HG03039 (cell line): Measurements from ENCODE around the gene SLC25A22.
A peak's percentile ranks its signal among the peaks of the same experiment; 100 is the strongest.

ENCODE experiments used
- ATAC-seq: cut with Tn5 transposase; IDR thresholded peaks from one replicate; pipeline ENCODE4 v1.9.1; 2021; ENCODE audit warnings: mild to moderate bottlenecking, moderate library complexity; ENCODE audit not compliant: unreplicated experiment

Gene SLC25A22

DNA sequence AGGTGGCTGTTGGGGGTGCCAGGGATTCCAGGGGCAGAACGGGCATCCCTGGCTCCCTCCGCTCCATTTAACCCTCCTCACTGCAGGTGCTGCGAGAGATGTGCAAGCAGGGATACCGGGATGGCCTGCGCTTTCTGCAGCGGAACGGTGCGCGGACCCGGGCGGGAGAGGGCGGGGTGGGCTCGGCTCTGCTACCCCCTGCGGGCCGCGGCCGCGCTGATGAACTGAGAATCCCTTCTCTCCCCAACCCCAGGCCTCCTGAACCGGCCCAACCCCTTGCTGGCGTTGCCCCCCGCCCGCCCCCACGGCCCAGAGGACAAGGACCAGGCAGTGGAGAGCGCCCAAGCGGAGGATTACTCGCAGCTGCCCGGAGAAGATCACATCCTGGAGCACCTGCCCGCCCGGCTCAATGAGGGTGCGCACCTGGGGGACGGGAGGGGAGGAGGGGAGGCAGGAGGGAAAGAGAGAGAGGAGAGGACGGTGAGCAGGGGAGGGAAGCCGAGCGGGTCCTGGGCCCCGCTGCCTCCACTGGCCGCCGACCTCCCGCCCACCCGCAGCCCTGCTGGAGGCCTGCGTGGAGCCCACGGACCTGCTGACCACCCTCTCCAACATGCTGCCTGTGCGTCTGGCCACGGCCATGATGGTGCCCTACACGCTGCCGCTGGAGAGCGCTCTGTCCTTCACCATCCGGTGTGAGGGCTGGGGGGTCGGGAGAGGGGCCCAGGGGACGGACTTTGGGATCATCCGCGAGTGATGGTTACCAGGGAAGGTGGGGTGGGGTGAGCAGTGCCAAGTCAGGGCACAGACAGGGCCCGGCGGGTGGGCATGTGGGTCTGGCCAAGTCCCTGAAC lies 25.6 kb upstream of the SLC25A22 start:
- ATAC-seq = no peak

GRCh38 chr11:821512-822371 lies 23.7 kb upstream of the SLC25A22 start:
- ATAC-seq = no peak

DNA sequence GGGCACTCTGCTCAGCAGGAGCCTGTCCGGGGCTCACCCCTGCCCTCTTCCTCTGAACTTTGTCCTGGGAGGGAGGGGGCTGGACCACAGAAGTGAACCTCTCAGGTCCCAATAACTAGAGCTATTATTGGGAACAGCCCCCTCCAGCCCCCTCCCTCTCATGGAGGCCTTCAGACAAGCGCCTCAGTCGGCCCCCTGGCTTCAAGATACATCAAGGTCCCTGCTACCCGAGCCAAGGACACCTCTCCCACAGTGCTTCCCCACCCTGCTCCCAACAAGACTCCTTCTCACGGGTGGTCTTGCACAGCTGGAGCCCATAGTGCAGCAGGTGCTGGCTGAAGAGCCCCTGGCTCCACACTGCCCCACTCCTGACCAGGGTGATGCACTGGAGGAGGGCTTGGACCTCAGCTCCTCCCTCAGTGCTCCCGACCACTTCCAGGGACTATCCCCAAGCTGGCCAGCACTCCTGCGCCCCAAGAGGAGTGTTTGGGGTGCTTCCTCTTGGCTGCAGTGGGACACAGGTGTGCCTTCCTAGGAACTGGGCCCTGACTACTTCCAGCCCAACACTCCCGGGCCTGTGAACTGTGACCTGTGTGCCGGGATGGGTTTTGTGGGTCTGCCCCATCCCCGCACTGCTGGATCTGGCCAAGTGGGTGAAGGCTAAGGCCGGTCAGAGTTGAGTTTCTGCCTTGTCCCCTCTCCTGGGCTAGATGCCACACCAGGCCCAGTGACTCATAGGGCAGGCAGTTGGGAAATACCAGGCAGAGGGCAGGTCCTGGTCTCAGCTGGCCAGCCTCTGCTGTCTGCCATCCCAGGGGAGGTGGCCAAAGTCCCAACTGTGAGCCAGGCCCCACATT lies 22.8 kb upstream of the SLC25A22 start:
- no peak for ATAC-seq

DNA sequence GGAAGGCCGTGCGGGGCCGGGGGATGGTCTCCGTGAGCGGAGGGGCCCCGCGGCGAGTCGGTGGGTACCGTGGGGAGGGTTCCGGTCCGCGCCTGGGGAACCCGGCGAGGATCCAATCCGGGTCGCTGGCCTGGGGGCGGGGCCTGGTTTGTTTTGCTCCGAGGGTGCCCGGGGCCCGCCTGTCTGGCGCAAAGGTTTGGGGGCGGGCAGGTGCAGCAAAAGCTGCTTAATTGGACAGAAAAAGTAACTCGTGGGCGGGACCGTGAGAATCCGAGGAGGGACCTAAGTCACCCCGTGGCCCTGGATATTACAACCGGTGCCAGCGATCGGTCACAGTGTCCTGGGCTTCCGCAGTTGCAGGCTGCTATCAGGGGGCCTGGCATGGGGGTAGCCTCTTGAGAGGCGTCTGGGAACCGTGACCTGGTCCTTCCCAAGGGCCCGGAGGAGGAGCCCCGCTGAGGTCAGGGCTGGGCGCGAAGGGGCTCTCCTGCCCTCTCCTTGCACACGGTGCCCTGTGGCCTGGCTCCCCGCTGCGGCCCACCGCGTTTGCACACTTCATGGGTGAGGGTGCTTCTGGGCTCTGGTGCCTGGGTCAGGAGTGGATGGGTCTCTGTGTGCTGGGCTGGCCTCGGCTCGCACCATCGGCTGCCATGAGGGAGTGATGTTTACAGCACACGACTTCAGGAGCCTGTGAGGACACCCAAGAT lies 22.0 kb upstream of the SLC25A22 start:
- peak; percentile 49 for ATAC-seq

DNA sequence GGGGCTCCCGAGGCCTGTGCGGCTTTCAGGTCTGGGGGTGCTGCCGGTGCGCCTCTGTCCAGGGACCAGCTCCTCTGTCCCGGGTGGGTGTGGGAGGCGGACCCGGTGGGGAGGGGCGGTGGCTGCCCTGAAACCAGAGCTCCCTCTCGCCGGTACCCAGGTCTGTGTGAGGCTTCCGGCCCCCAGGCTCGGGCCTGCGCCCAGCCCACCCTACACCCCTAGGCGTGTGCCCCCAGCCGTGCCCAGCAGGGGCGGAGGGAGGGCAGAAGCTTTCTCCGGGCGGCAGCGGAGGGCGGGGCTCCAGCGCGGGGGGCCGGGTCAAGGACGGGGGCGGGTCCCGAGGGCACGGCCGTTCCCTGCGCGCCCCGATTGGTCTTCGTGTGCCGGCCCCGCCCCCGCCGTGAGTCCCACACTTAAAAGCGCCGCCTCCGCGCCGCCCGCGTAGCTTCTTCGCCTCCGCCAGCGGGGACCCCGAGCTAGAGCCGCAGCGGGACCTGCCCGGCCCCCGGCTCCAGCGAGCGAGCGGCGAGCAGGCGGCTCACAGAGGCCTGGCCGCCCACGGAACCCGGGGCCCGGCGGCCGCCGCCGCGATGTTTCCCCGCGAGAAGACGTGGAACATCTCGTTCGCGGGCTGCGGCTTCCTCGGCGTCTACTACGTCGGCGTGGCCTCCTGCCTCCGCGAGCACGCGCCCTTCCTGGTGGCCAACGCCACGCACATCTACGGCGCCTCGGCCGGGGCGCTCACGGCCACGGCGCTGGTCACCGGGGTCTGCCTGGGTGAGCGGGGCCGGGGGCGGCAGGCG lies 21.2 kb upstream of the SLC25A22 start:
- peak; percentile 57 for ATAC-seq

- no peak for ATAC-seq
Measured at GRCh38 chr11:818396-819128, 20.5 kb upstream of the SLC25A22 start, which contains the start of gene PNPLA2. Gene PNPLA2 (plus strand): TSS chr11:818914. CDS start chr11:819719, 805 bp downstream.

DNA sequence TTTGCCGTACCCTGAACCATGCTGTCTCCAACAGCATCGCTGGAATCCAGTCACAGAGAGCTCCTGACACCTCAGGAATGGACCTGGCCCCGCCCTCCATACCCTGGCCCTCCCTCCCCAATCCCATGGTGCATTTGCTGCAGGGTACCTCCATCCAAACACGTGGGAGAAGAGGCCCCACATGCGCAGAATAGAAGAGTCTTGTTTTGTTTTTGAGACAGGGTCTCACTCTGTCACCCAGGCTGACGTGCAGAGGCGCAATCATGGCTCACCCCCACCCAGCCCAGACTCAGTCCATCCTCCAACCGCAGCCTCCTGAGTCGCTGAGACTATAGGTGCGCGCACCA lies 18.3 kb upstream of the SLC25A22 start:
- ATAC-seq = no peak

DNA sequence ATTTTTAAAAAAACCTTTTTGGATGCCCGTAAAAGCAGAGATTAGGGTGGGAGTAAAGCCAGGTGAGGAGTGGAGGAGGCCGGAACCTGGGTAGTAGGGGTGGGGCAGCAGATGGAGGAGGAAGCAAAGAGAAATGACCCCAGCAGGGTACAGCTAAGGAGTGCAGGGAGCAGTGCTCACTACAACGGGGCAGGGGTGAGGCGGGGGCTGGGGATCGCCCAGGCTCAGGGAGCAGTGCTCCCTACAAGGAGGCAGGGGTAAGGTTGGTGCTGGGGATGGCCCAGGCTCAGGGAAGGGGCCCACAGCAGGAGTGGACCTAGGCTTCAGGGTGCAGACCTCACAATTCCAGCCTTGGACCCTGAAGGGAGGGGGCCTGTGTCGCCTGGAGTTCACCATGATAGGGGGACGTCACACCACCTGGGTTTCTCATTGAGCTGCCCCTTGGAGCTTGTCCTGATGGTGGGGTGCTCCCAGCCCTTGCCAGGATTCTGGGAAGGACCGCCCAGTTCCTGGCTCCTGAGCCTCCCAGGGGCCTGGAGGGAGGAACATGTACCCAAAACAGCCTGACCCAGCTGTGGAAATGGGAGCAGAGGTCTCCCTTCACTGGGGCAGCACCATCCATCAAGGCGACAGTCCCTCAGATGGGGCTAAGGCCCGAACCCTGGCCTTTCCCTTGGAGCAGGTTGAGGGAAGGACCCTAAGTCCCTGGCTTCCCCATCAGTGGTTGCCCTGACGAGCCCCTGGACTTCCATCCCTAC lies 17.8 kb upstream of the SLC25A22 start:
- no peak for ATAC-seq

GRCh38 chr11:813456-814096 lies 15.5 kb upstream of the SLC25A22 start:
- no peak for ATAC-seq

DNA sequence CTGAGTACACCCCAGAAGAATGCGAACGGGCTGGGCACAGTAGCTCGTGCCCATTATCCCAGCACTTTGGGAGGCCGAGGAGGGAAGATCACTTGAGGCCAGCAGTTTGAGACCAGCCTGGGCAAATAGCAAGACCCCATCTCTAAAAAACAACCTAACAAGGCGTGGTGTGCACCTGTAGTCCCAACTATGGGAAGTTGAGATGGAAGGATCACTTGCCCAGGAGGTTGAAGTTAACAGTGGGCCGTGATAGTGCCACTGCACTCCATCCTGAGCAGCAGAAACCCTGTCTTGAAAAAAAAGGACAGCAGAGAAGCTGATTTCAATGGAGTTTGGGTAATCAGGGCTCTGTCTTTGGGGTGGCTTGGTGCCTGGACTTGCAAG lies 15.0 kb upstream of the SLC25A22 start:
- ATAC-seq = no peak

GRCh38 chr11:812390-812789 lies 14.3 kb upstream of the SLC25A22 start:
- ATAC-seq = no peak

DNA sequence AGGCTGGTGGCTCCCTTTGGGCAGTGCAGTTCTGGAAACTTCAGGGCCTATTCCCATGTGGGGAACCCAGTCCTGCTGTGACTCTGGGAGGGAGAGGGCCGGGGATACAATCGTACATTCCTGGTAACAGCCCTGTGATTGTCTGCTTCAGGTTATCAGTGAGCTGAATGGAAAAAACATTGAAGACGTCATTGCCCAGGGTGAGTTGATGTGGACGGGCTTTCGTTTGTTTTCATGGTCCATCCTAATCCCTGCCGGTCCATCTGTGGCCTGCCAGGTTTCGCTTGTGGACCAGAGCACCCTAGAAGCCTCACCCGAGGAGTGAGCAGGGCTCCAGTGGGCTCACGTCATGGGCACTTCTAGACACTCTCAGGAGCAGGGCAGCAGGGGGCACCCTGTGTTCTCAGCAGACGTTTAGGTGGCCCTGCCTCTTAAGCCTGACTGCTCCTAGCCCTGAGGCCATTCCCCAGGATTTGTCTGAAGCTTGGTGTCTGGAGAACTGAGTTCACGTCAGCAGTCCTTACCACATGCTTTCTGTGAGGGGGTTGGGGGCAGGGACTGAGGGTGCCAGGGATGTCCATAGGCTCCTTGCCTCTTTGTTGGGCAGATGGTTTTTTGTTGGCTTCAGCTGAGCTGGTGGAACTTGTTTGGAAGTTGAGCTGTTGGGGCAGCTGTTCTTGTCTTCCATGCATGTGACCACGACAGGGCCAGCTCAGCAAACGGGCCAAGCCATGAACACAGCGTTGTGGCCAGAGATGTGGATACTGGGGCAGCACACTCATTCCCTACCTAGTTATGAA lies 13.6 kb upstream of the SLC25A22 start:
- no peak for ATAC-seq

DNA sequence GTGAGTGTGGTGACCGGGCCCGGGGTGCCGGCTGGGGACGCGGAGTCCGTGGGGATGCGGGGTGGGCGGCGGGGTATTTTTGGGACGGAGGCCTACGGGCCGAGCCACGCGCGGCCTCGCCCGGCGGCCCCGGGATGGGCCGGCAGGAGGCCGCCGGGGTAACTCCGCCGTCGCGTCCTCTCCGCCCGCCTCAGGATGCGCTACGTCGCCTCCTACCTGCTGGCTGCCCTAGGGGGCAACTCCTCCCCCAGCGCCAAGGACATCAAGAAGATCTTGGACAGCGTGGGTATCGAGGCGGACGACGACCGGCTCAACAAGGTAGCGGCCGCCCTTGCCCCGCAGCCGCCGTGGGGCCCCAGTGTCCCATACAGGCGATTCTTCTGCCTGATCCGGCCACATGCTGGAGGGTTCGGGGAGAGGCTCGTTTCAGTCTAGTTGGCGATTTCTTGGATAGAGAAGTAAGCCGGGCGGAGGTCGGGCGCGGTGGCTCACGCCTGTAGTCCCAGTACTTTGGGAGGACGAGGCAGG lies 12.0 kb upstream of the SLC25A22 start:
- no peak for ATAC-seq

GRCh38 chr11:809287-810039 lies 11.4 kb upstream of the SLC25A22 start, which contains the start of gene RPLP2:
Gene RPLP2 (plus strand): TSS chr11:809967. CDS start chr11:810235, 268 bp downstream.
- ATAC-seq = peak; percentile 58

GRCh38 chr11:808427-809286 lies 10.6 kb upstream of the SLC25A22 start:
- no peak for ATAC-seq
